Endothelial cell of umbilical vein (primary cell): ENCODE data around the gene TMPRSS4. TPM values are rescaled to one million over a fixed set of nuclear protein-coding genes. Genes with fewer than 3 reads are reported as not detected.

Experiments
- BruUV-seq: library from RNA; stranded (reverse); fragments of 400-500 nt; replicated peaks from 2 replicates; lab custom pipeline; 2021; lab: Mats Ljungman, UMichigan
- CTCF ChIA-PET: fragments of 300-600, 350-600 bp; sonication (Branson Sonifier 250); formaldehyde crosslinking; loops from one replicate; lab custom pipeline; 2021; ENCODE audit warnings: antibody characterized with exemption, inconsistent platforms; lab: Charles Lee
- POLR2A ChIA-PET: fragments of 300-600, 350-600 bp; sonication (Branson Sonifier 250); formaldehyde crosslinking; loops from one replicate; lab custom pipeline; 2021; ENCODE audit warnings: antibody characterized with exemption, inconsistent platforms; lab: Charles Lee
- DNase-seq: peaks from one replicate; pipeline ENCODE4 v3.0.0-alpha.2; 2011; ENCODE audit warnings: low read depth, low spot score
- FAIRE-seq: peaks from 2 replicates; lab custom pipeline; 2011; peaks lifted over from hg19 to GRCh38; lab: Jason Lieb, UNC
- H2AFZ ChIP-seq: 2 replicates; pipeline ENCODE4 v1.6.0; 2012; ENCODE audit warnings: low read depth, low read length, control low read depth, inconsistent platforms
- H3K27ac ChIP-seq: 2 replicates; pipeline ENCODE4 v1.5.1; 2011; ENCODE audit warnings: low read depth, mild to moderate bottlenecking, control low read depth, low read length, moderate library complexity; ENCODE audit not compliant: insufficient read depth
- H3K27me3 ChIP-seq, 2 experiments: 2 replicates each; pipeline versions ENCODE4 v1.6.0 to v1.6.1; 2011; ENCODE audit warnings: low read length in 2 of 2, mixed read lengths in 1 of 2; ENCODE audit not compliant: control insufficient read depth in 2 of 2, insufficient read depth in 2 of 2
- H3K36me3 ChIP-seq, 2 experiments: 2 replicates in 1 of 2; 3 replicates in 1 of 2; pipeline ENCODE4 v1.5.1; 2011; ENCODE audit warnings: low read length in 2 of 2, mild to moderate bottlenecking in 1 of 2, moderate library complexity in 1 of 2; ENCODE audit not compliant: control insufficient read depth in 2 of 2, insufficient read depth in 2 of 2; ENCODE audit errors: extremely low read depth in 1 of 2
- H3K4me1 ChIP-seq: 3 replicates; pipeline ENCODE4 v1.5.1; 2011; ENCODE audit warnings: mild to moderate bottlenecking, low read length; ENCODE audit not compliant: control insufficient read depth, insufficient read depth; ENCODE audit errors: extremely low read depth
- H3K4me2 ChIP-seq: 2 replicates; pipeline ENCODE4 v1.6.1; 2011; ENCODE audit warnings: low read length, control low read depth, mixed read lengths; ENCODE audit not compliant: insufficient read depth
- H3K4me3 ChIP-seq, 3 experiments: fragments of 200-600 bp in 1 of 3; sonication (generic), shearing (Covaris generic) in 1 of 3; replicated peaks in 1 of 3; 2 replicates each; pipeline ENCODE4 v1.5.1; 2011 to 2016; ENCODE audit warnings: control low read depth in 3 of 3, low read length in 3 of 3, mild to moderate bottlenecking in 2 of 3, inconsistent platforms in 1 of 3, low read depth in 1 of 3, moderate library complexity in 1 of 3; ENCODE audit not compliant: insufficient read depth in 1 of 3
- H3K79me2 ChIP-seq: 2 replicates; pipeline ENCODE4 v1.6.0; 2012; ENCODE audit warnings: low read length, inconsistent platforms; ENCODE audit not compliant: control insufficient read depth, insufficient read depth
- H3K9ac ChIP-seq: replicated peaks from 2 replicates; pipeline ENCODE3; 2011; ENCODE audit warnings: low read length, control low read depth; ENCODE audit not compliant: insufficient read depth; ENCODE audit errors: extremely low read depth
- H3K9me1 ChIP-seq: replicated peaks from 3 replicates; pipeline ENCODE4 v1.6.0; 2011; ENCODE audit warnings: mild to moderate bottlenecking, low read length; ENCODE audit not compliant: control insufficient read depth, insufficient read depth; ENCODE audit errors: extremely low read depth
- H3K9me3 ChIP-seq: replicated peaks from 2 replicates; pipeline ENCODE4 v1.5.1; 2012; ENCODE audit warnings: low read length, inconsistent platforms; ENCODE audit not compliant: control insufficient read depth, insufficient read depth
- H4K20me1 ChIP-seq: replicated peaks from 2 replicates; pipeline ENCODE3; 2011; ENCODE audit warnings: mild to moderate bottlenecking, low read length; ENCODE audit not compliant: control insufficient read depth, insufficient read depth; ENCODE audit errors: extremely low read depth
- CTCF ChIP-seq, 2 donors: IDR thresholded peaks; 1 replicate in 1 of 2; 2 replicates in 1 of 2; pipeline ENCODE4 v1.5.1; 2011; ENCODE audit warnings: low read length in 2 of 2, mild to moderate bottlenecking in 2 of 2, moderate library complexity in 2 of 2, control low read depth in 1 of 2, inconsistent platforms in 1 of 2, low read depth in 1 of 2; ENCODE audit not compliant: insufficient read depth in 1 of 2; ENCODE audit errors: extremely low read depth in 1 of 2
- EZH2 ChIP-seq: IDR thresholded peaks from 2 replicates; pipeline ENCODE4 v1.6.1; 2012; ENCODE audit warnings: borderline replicate concordance, low read depth, mild to moderate bottlenecking, moderate library complexity, low read length, inconsistent platforms; ENCODE audit not compliant: severe bottlenecking
- FOS ChIP-seq: IDR thresholded peaks from 2 replicates; pipeline ENCODE4 v1.6.1; 2011; ENCODE audit warnings: mild to moderate bottlenecking, low read length, moderate library complexity, borderline replicate concordance; ENCODE audit not compliant: insufficient read depth
- GATA2 ChIP-seq: IDR thresholded peaks from 2 replicates; pipeline ENCODE4 v1.7.0; 2011; ENCODE audit warnings: low read depth, mild to moderate bottlenecking, moderate library complexity, mixed read lengths, low read length; ENCODE audit not compliant: insufficient read length, insufficient read depth
- JUN ChIP-seq: IDR thresholded peaks from 2 replicates; pipeline ENCODE4 v1.6.1; 2011; ENCODE audit warnings: borderline replicate concordance, low read depth; ENCODE audit not compliant: insufficient read length, insufficient read depth
- MAX ChIP-seq: IDR thresholded peaks from 2 replicates; pipeline ENCODE4 v1.6.1; 2011; ENCODE audit not compliant: insufficient read depth, insufficient read length
- POLR2A ChIP-seq: IDR thresholded peaks from 2 replicates; pipeline ENCODE4 v1.6.1; 2012; ENCODE audit warnings: low read depth, mild to moderate bottlenecking, control low read depth, low read length
- POLR2AphosphoS5 ChIP-seq: IDR thresholded peaks from 2 replicates; pipeline ENCODE4 v1.6.1; 2012; ENCODE audit warnings: low read depth, mild to moderate bottlenecking, control low read depth, low read length, moderate library complexity; ENCODE audit not compliant: insufficient read depth
- dilution Hi-C: fragments of 300-500 bp; cut with MboI; formaldehyde crosslinking; loops from one replicate; pipeline ENCODE4 v1.15.0; 2019; ENCODE audit warnings: low sequenced_read_pairs; ENCODE audit not compliant: extremely low pct_ligation_motif_present
- intact Hi-C: fragments of 100-400 bp; cut with micrococcal nuclease; formaldehyde crosslinking; loops from one replicate; pipeline ENCODE4 v1.10.0; 2022
- polyA plus RNA-seq, 4 experiments: library from polyadenylated mRNA; depleted of rRNA in 3 of 4; stranded (reverse) in 3 of 4; unstranded in 1 of 4; fragments of >200 nt; gene quantifications; 2 replicates each; pipeline versions ENCODE4 v1.2.1 to v1.2.3, GENCODE V29; 2011 to 2012; ENCODE audit warnings: missing spikeins in 1 of 4
- total RNA-seq: library from RNA; stranded (reverse); gene quantifications from 2 replicates; pipeline ENCODE4 v1.2.3, GENCODE V29; 2021

The TMPRSS4 gene
- total and polyA plus RNA-seq, 2 donors (not counting 3 experiments of a cell fraction or from before 2014, with no cell fraction given): not detected

DNA sequence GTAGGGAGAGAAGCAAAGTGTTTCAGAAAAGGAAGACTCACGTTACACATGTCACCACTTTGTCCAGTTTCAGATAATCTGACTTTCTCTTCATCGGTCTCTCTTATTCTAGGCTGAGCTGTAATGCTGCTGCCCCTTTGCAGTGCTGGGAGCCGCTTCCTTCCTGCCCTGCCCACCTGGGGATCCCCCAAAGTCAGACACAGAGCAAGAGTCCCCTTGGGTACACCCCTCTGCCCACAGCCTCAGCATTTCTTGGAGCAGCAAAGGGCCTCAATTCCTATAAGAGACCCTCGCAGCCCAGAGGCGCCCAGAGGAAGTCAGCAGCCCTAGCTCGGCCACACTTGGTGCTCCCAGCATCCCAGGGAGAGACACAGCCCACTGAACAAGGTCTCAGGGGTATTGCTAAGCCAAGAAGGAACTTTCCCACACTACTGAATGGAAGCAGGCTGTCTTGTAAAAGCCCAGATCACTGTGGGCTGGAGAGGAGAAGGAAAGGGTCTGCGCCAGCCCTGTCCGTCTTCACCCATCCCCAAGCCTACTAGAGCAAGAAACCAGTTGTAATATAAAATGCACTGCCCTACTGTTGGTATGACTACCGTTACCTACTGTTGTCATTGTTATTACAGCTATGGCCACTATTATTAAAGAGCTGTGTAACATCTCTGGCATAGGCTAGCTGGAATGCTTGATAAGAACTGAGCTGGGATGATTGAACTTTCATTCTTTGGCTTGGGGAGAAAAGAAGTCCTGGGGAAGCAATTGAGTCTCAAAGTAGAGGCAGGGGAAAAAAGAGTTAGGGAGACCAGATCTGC is 41.1 kb downstream of the TMPRSS4 start:
- Histone ChIP-seq H3K9me3 (no peaks in the 10 kb centered on the region), H3K36me3 (no peaks in the 10 kb centered on the region), H3K27me3 (peaks cover 10 to 26% of the 10 kb centered on the region in 2 experiments), H3K9me1 (no peaks in the 10 kb centered on the region), H3K9ac (no peak overlapping the region), H2AFZ (no peak overlapping the region), H3K79me2 (no peaks in the 10 kb centered on the region), H3K4me2 (no peak overlapping the region), H3K4me1 (no peaks in the 10 kb centered on the region), H4K20me1 (no peaks in the 10 kb centered on the region), H3K4me3 (no peak overlapping the region), H3K27ac (no peak overlapping the region)
- ChIA-PET POLR2A (no interaction called here), CTCF (interaction anchor here (1.0 kb wide), 1 partner anchor 253 kb away, joined by 3 read pairs; no protein-coding TSS in a partner anchor)
- DNase-seq: no peak
- intact Hi-C loops (no loop called here), dilution Hi-C loops (no loop called here)
- BruUV-seq: no TSS peak
- TF ChIP-seq JUN (no peak), FOS (no peak), POLR2A (no peak), MAX (no peak), CTCF (IDR thresholded peaks at IDR 0.05; ENCODE audit: extremely low read depth in 1 of 2, insufficient read depth in 1 of 2, low read depth in 1 of 2, low read length in 2 of 2) (no peak), EZH2 (no peak), GATA2 (no peak), POLR2AphosphoS5 (no peak)
- FAIRE-seq: no peak
